Neural progenitor cell (in vitro differentiated cells): Measurements from ENCODE around the gene PPM1F. TPM values are rescaled to one million over a fixed set of nuclear protein-coding genes. Genes with fewer than 3 reads are reported as not detected.

Source experiments
- DNase-seq: peaks from one replicate; pipeline ENCODE4 v3.0.0-alpha.2; 2016; ENCODE audit warnings: low spot score
- H2AFZ ChIP-seq: fragments of 200-600 bp; sonication (generic); replicated peaks from 2 replicates; pipeline ENCODE4 v1.6.1; 2016; ENCODE audit warnings: antibody characterized with exemption
- H3F3A ChIP-seq: fragments of 200-600 bp; sonication (generic); 2 replicates; pipeline ENCODE4 v1.6.1; 2016; ENCODE audit warnings: antibody characterized with exemption, low read depth
- H3K27ac ChIP-seq: fragments of 200-600 bp; sonication (generic); 2 replicates; pipeline ENCODE4 v1.5.1; 2016; ENCODE audit warnings: mild to moderate bottlenecking
- H3K27me3 ChIP-seq: fragments of 200-600 bp; sonication (generic); 2 replicates; pipeline ENCODE4 v1.6.1; 2016; ENCODE audit warnings: mild to moderate bottlenecking, moderate library complexity
- H3K36me3 ChIP-seq: fragments of 200-600 bp; sonication (generic); 2 replicates; pipeline ENCODE4 v1.5.1; 2016
- H3K4me1 ChIP-seq: fragments of 200-600 bp; sonication (generic); 2 replicates; pipeline ENCODE4 v1.6.1; 2016; ENCODE audit warnings: mixed run types
- H3K4me2 ChIP-seq: fragments of 200-600 bp; sonication (generic); 2 replicates; pipeline ENCODE4 v1.6.1; 2016
- H3K4me3 ChIP-seq: fragments of 200-600 bp; sonication (generic); 2 replicates; pipeline ENCODE4 v1.5.1; 2016
- H3K79me2 ChIP-seq: fragments of 200-600 bp; sonication (generic); 2 replicates; pipeline ENCODE4 v1.6.1; 2016; ENCODE audit warnings: low read depth
- H3K9ac ChIP-seq: fragments of 200-600 bp; sonication (generic); 2 replicates; pipeline ENCODE4 v1.6.1; 2016
- H3K9me3 ChIP-seq: fragments of 200-600 bp; sonication (generic); 2 replicates; pipeline ENCODE4 v1.5.1; 2016; ENCODE audit warnings: low read depth
- H4K20me1 ChIP-seq: fragments of 200-600 bp; sonication (generic); 2 replicates; pipeline ENCODE4 v1.6.1; 2016; ENCODE audit warnings: low read depth
- H3K27ac Mint-ChIP-seq: 3 replicates; pipeline ENCODE4 v1.8.0; 2021; ENCODE audit warnings: mixed read lengths
- H3K27me3 Mint-ChIP-seq: 2 replicates; pipeline ENCODE4 v1.8.0; 2022; ENCODE audit warnings: low read depth, mild to moderate bottlenecking, inconsistent platforms, moderate library complexity, mixed read lengths; ENCODE audit not compliant: insufficient read depth
- H3K36me3 Mint-ChIP-seq: 3 replicates; pipeline ENCODE4 v1.8.0; 2021; ENCODE audit warnings: mixed read lengths
- H3K4me1 Mint-ChIP-seq: 3 replicates; pipeline ENCODE4 v1.8.0; 2021; ENCODE audit warnings: mixed read lengths
- H3K4me3 Mint-ChIP-seq: 3 replicates; pipeline ENCODE4 v1.8.0; 2021; ENCODE audit warnings: mild to moderate bottlenecking, moderate library complexity, mixed read lengths
- H3K9me3 Mint-ChIP-seq: 3 replicates; pipeline ENCODE4 v1.8.0; 2020; ENCODE audit warnings: mixed read lengths
- EZH2 ChIP-seq: fragments of 200-600 bp; sonication (generic); IDR thresholded peaks from 2 replicates; pipeline ENCODE4 v1.6.1; 2017; ENCODE audit warnings: antibody characterized with exemption, mild to moderate bottlenecking, moderate library complexity
- EZH2phosphoT487 ChIP-seq: fragments of 200-600 bp; sonication (generic); IDR thresholded peaks from 2 replicates; pipeline ENCODE4 v1.6.1; 2017; ENCODE audit warnings: antibody characterized with exemption
- total RNA-seq: library from RNA; depleted of rRNA; stranded (reverse); fragments of >200 nt; gene quantifications from 2 replicates; pipeline ENCODE4 v1.2.3, GENCODE V29; 2015; ENCODE audit warnings: low replicate concordance
- TF ChIP-seq, protein P1 (sequence below): fragments of 200-600 bp; sonication (generic); IDR thresholded peaks from 2 replicates; pipeline ENCODE4 v1.5.1; 2017; ENCODE audit warnings: antibody characterized with exemption, mild to moderate bottlenecking

The PPM1F gene
- total RNA-seq, 1 donor from 2014 or later = 18.0 TPM

DNA sequence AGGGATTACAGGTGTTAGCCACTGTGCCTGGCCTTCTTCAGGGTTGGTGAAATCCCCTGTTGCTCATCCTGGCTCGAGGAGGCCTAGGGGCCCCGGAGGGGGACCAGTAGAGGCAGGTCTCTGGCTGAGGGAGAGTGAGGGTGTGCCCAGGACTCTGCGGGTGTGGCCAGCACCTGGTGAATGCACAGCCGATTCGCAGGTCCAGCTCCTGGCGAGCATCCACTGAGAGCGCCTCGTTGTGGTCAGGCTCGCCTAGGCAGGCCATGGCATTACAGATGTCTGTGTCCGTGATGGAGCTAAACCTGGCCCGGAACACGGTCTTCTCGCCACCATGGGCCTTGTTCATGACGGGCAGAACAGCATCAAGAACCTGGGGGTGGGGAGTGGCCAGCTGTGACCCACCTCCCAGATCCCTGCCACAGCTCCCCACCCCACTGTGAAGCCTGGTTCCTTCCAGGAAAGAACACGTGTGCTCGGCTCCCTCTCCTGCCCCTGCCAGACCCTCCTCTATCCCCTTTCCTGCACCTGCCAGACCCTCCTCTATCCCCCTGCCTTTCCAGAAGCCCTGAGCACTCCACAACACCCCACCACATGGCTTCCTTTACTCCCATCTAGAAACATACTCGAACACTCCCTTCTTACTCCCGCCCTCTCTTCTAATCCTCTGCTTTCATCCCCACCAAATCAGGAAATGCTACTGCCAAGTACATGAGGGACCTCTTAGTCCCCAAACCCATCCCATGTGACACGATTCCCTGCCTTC lies 17.6 kb upstream of the PPM1F start:
- peaks cover 4% of the 10 kb centered on the region for H4K20me1 ChIP-seq
- H3K27ac ChIP-seq = no peak overlapping the region
- H3K9me3 ChIP-seq = no peaks in the 10 kb centered on the region
- no peak overlapping the region for H3K9ac ChIP-seq
- H3K4me1 Mint-ChIP-seq = no peaks in the 10 kb centered on the region
- H3K36me3 ChIP-seq = no peaks in the 10 kb centered on the region
- H3K36me3 Mint-ChIP-seq = peaks cover 23% of the 10 kb centered on the region
- H3K27me3 ChIP-seq = no peaks in the 10 kb centered on the region
- H3K79me2 ChIP-seq = no peaks in the 10 kb centered on the region
- no peak overlapping the region for H2AFZ ChIP-seq
- H3K4me2 ChIP-seq = no peak overlapping the region
- no peak for DNase-seq
- H3F3A ChIP-seq = no peaks in the 10 kb centered on the region
- no peaks in the 10 kb centered on the region for H3K9me3 Mint-ChIP-seq
- H3K4me3 ChIP-seq = no peak overlapping the region
- TF ChIP-seq EZH2 (no peak), EZH2phosphoT487 (no peak)
- TF ChIP-seq, protein P1, sequence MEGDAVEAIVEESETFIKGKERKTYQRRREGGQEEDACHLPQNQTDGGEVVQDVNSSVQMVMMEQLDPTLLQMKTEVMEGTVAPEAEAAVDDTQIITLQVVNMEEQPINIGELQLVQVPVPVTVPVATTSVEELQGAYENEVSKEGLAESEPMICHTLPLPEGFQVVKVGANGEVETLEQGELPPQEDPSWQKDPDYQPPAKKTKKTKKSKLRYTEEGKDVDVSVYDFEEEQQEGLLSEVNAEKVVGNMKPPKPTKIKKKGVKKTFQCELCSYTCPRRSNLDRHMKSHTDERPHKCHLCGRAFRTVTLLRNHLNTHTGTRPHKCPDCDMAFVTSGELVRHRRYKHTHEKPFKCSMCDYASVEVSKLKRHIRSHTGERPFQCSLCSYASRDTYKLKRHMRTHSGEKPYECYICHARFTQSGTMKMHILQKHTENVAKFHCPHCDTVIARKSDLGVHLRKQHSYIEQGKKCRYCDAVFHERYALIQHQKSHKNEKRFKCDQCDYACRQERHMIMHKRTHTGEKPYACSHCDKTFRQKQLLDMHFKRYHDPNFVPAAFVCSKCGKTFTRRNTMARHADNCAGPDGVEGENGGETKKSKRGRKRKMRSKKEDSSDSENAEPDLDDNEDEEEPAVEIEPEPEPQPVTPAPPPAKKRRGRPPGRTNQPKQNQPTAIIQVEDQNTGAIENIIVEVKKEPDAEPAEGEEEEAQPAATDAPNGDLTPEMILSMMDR = no peak
- no peak overlapping the region for H3K4me3 Mint-ChIP-seq
- H3K27me3 Mint-ChIP-seq = peaks cover 8% of the 10 kb centered on the region
- H3K4me1 ChIP-seq = no peaks in the 10 kb centered on the region
- no peak overlapping the region for H3K27ac Mint-ChIP-seq

DNA sequence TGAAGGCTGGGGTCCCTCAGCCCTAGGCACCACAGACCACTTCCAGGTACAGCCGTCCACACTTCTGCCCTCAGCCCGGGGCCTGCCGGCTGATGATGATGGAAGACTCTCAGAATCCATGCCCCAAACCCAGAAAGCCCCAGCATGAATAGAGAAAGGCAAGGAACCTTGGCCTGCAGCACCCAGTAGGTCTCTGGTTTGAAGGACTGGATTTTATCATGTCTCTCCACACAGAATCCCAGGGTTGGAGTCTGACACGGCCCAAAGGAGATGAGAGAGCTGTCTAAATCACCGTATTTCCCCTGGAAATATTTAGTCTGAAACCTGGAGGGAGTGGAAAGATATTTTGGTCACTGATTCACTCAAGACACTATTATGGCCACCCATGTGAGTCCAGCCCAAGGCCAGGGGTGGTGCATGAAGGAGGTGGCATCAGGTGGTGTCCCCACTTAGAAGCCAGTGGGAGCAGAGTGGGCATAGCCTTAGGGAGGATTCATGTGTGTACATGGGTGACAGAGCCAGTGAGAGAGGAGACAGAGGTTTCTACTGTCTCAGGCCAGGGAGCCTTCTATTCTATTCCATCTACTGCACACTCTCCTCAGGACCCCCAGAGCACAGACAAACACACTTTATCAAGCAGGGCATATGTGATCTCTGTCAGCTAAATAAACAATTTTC lies 15.9 kb upstream of the PPM1F start:
- no peak overlapping the region for H3K27ac ChIP-seq
- H3K4me3 ChIP-seq = no peak overlapping the region
- no peaks in the 10 kb centered on the region for H3F3A ChIP-seq
- no peak overlapping the region for H3K4me2 ChIP-seq
- Mint-ChIP-seq H3K4me3 (no peak overlapping the region), H3K27me3 (peaks cover 7% of the 10 kb centered on the region), H3K27ac (no peak overlapping the region), H3K36me3 (peaks cover 20% of the 10 kb centered on the region), H3K4me1 (no peaks in the 10 kb centered on the region), H3K9me3 (no peaks in the 10 kb centered on the region)
- H3K79me2 ChIP-seq = no peaks in the 10 kb centered on the region
- H3K36me3 ChIP-seq = no peaks in the 10 kb centered on the region
- DNase-seq = no peak
- TF ChIP-seq EZH2phosphoT487 = no peak
- TF ChIP-seq EZH2 = no peak
- TF ChIP-seq, protein P1 = no peak
- no peaks in the 10 kb centered on the region for H3K9me3 ChIP-seq
- no peak overlapping the region for H3K9ac ChIP-seq
- H2AFZ ChIP-seq = no peak overlapping the region
- H3K27me3 ChIP-seq = no peaks in the 10 kb centered on the region
- H3K4me1 ChIP-seq = no peaks in the 10 kb centered on the region
- H4K20me1 ChIP-seq = peaks cover 3% of the 10 kb centered on the region

DNA sequence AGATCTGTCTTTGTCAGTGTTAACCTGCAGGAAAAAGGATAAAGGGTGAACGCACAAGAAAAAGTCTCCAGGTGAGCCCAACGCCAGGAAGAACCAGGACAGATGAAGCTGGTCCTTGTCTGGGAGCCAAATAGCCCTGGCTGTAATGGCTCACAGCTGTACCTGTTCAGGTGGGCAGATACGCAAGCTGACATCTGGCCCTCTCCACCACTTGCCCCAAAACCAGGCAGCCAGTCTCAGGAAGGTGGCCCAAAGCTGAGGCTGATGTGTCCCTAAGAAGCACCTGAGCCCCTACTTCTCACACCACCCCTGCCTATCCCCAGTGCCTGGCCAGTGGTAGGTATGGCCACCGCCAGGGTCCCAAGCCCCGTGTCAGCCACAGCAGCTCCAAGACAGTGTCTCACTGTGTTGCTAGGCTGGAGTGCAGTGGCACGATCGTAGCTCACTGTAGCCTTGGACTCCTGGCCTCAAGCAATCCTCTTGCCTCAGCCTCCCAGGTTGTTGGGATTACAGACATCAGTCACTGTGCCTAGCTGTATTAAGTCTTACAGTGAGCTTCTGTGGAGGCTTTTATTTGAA lies 15.1 kb upstream of the PPM1F start:
- H3K27me3 ChIP-seq = no peaks in the 10 kb centered on the region
- H3K27ac ChIP-seq = no peak overlapping the region
- Mint-ChIP-seq H3K4me1 (no peaks in the 10 kb centered on the region), H3K27ac (no peak overlapping the region), H3K27me3 (peaks cover 7% of the 10 kb centered on the region), H3K9me3 (no peaks in the 10 kb centered on the region), H3K36me3 (peaks cover 21% of the 10 kb centered on the region), H3K4me3 (no peak overlapping the region)
- peaks cover under 1% of the 10 kb centered on the region for H4K20me1 ChIP-seq
- no peaks in the 10 kb centered on the region for H3K4me1 ChIP-seq
- H3K9me3 ChIP-seq = no peaks in the 10 kb centered on the region
- no peak overlapping the region for H3K4me2 ChIP-seq
- H3K9ac ChIP-seq = no peak overlapping the region
- H2AFZ ChIP-seq = no peak overlapping the region
- no peak for DNase-seq
- no peaks in the 10 kb centered on the region for H3K36me3 ChIP-seq
- TF ChIP-seq, protein P1 = no peak
- TF ChIP-seq EZH2phosphoT487 (no peak), EZH2 (no peak)
- no peaks in the 10 kb centered on the region for H3F3A ChIP-seq
- no peak overlapping the region for H3K4me3 ChIP-seq
- H3K79me2 ChIP-seq = no peaks in the 10 kb centered on the region
